GM10248 (cell line): ENCODE measurements around the gene ACBD7.

Source experiments
- CTCF ChIA-PET: fragments of 300-600 bp; sonication (Branson Sonifier 250); formaldehyde crosslinking; extraction: SDS; loops from one replicate; lab custom pipeline; 2021; ENCODE audit warnings: antibody characterized with exemption; lab: Yijun Ruan, JAX
- POLR2A ChIA-PET: fragments of 350-650 bp; sonication (Branson Sonifier 250); formaldehyde crosslinking; extraction: SDS; loops from one replicate; lab custom pipeline; 2020; ENCODE audit warnings: antibody characterized with exemption; lab: Yijun Ruan, JAX
- DNase-seq: peaks from one replicate; pipeline ENCODE4 v3.0.0; 2012; ENCODE audit errors: extremely low spot score
- CTCF ChIP-seq: IDR thresholded peaks from 2 replicates; pipeline ENCODE4 v1.5.1; 2012; ENCODE audit warnings: mild to moderate bottlenecking, low read depth; ENCODE audit errors: extremely low read depth, missing control alignments, control extremely low read depth

ACBD7 gene

GRCh38 chr10:15097011-15097812, 8.6 kb upstream of the ACBD7 start, which contains the start of gene RPP38:
TSS of gene RPP38 (plus strand) at chr10:15097355. CDS start at chr10:15103315, 5,960 bp downstream.
- CTCF ChIA-PET, result interaction anchor here (0.9 to 1.0 kb wide), 2 partner anchors 8 to 10 kb away, joined by 5 read pairs; no protein-coding TSS in a partner anchor
- peak; percentile 98 for DNase-seq
- POLR2A ChIA-PET, result no interaction called here
- no peak for TF ChIP-seq CTCF

- ChIA-PET POLR2A (no interaction called here), CTCF (interaction anchor here (1.3 kb wide), 1 partner anchor 9 kb away, joined by 5 read pairs; no protein-coding TSS in a partner anchor)
- no peak for TF ChIP-seq CTCF
- DNase-seq, result no peak
Measured at GRCh38 chr10:15096661-15097010, 8.1 kb upstream of the ACBD7 start.

- ChIA-PET POLR2A (no interaction called here), CTCF (no interaction called here)
- no peak for TF ChIP-seq CTCF
- no peak for DNase-seq
Measured at GRCh38 chr10:15092855-15093408, 4.4 kb upstream of the ACBD7 start.

- TF ChIP-seq CTCF, result no peak
- POLR2A ChIA-PET, result no interaction called here
- CTCF ChIA-PET, result interaction anchor here (1.9 kb wide), 1 partner anchor 15 kb away, joined by 8 read pairs; no protein-coding TSS in a partner anchor
- DNase-seq, result no peak
Measured at GRCh38 chr10:15091418-15091817, 2.8 kb upstream of the ACBD7 start.

GRCh38 chr10:15084502-15084922, 4.1 kb downstream of the ACBD7 start:
- ChIA-PET CTCF (no interaction called here), POLR2A (no interaction called here)
- DNase-seq, result no peak
- TF ChIP-seq CTCF, result no peak

GRCh38 chr10:15083674-15084501, 4.7 kb downstream of the ACBD7 start:
- no peak for DNase-seq
- ChIA-PET CTCF (interaction anchor here (1.9 kb wide), 1 partner anchor 22 kb away, joined by 5 read pairs; no protein-coding TSS in a partner anchor), POLR2A (no interaction called here)
- TF ChIP-seq CTCF, result no peak
